IMR-90 (cell line): ENCODE results near the gene CARS2. TPM values are rescaled to one million over a fixed set of nuclear protein-coding genes. Genes with fewer than 3 reads are reported as not detected.

ENCODE experiments used
- ATAC-seq: fragments of 200-7000 bp; cut with Tn5 transposase; 2 replicates; pipeline ENCODE4 v1.9.1; 2020; ENCODE audit warnings: low read depth, mild to moderate bottlenecking, moderate library complexity
- BruUV-seq: library from RNA; stranded (reverse); fragments of 400-500 nt; replicated peaks from 2 replicates; lab custom pipeline; 2021; lab: Mats Ljungman, UMichigan
- CTCF ChIA-PET: fragments of 300-600 bp; formaldehyde crosslinking; extraction: SDS; loops from one replicate; lab custom pipeline; 2021; ENCODE audit warnings: antibody characterized with exemption; lab: Yijun Ruan, JAX
- POLR2A ChIA-PET: fragments of 300-600 bp; sonication (Branson Sonifier 250); formaldehyde crosslinking; loops from one replicate; lab custom pipeline; 2022; ENCODE audit warnings: antibody characterized with exemption; ENCODE audit not compliant: unreplicated experiment; lab: Charles Lee
- DNase-seq: peaks from one replicate; pipeline ENCODE4 v3.0.0; 2013
- H2AFZ ChIP-seq: replicated peaks from 2 replicates; pipeline ENCODE3; 2013; ENCODE audit warnings: low read length, mild to moderate bottlenecking; ENCODE audit not compliant: poor library complexity
- H2AK5ac ChIP-seq: 2 replicates; pipeline ENCODE4 v1.6.1; 2013; ENCODE audit warnings: low read depth, low read length, inconsistent platforms
- H2AK9ac ChIP-seq: replicated peaks from 2 replicates; pipeline ENCODE3; 2013; ENCODE audit warnings: mild to moderate bottlenecking, low read depth, low read length, moderate library complexity; ENCODE audit not compliant: poor library complexity
- H2BK120ac ChIP-seq: 2 replicates; pipeline ENCODE4 v1.6.1; 2013; ENCODE audit warnings: low read depth, low read length, inconsistent platforms
- H2BK15ac ChIP-seq: 3 replicates; pipeline ENCODE4 v1.6.1; 2013; ENCODE audit warnings: low read depth, low read length, inconsistent platforms
- H2BK20ac ChIP-seq: 2 replicates; pipeline ENCODE4 v1.6.1; 2013; ENCODE audit warnings: low read depth, mild to moderate bottlenecking, inconsistent platforms, low read length, moderate library complexity
- H2BK5ac ChIP-seq: 2 replicates; pipeline ENCODE4 v1.6.1; 2013; ENCODE audit warnings: mild to moderate bottlenecking, low read depth, low read length, inconsistent platforms; ENCODE audit not compliant: poor library complexity, severe bottlenecking
- H3K14ac ChIP-seq: replicated peaks from 2 replicates; pipeline ENCODE4 v1.6.1; 2013; ENCODE audit warnings: low read depth, low read length, inconsistent platforms
- H3K18ac ChIP-seq: 2 replicates; pipeline ENCODE4 v1.6.1; 2013; ENCODE audit warnings: low read depth, low read length, control low read depth
- H3K23ac ChIP-seq: 2 replicates; pipeline ENCODE4 v1.6.1; 2013; ENCODE audit warnings: low read depth, low read length, inconsistent platforms
- H3K27ac ChIP-seq: 2 replicates; pipeline ENCODE4 v1.5.1; 2013; ENCODE audit warnings: mild to moderate bottlenecking, control low read depth, low read length; ENCODE audit not compliant: insufficient read depth
- H3K27me3 ChIP-seq: 2 replicates; pipeline ENCODE4 v1.6.1; 2013; ENCODE audit warnings: low read length; ENCODE audit not compliant: control insufficient read depth, insufficient read depth
- H3K36me3 ChIP-seq: 2 replicates; pipeline ENCODE4 v1.6.1; 2013; ENCODE audit warnings: low read length, mixed read lengths; ENCODE audit not compliant: control insufficient read depth, insufficient read depth
- H3K4ac ChIP-seq: 2 replicates; pipeline ENCODE4 v1.6.1; 2013; ENCODE audit warnings: low read depth, low read length, inconsistent platforms
- H3K4me1 ChIP-seq: 2 replicates; pipeline ENCODE4 v1.6.1; 2013; ENCODE audit warnings: low read length, mixed read lengths; ENCODE audit not compliant: control insufficient read depth, insufficient read depth
- H3K4me2 ChIP-seq: 2 replicates; pipeline ENCODE4 v1.6.1; 2013; ENCODE audit warnings: low read depth, mild to moderate bottlenecking, control low read depth, low read length, moderate library complexity
- H3K4me3 ChIP-seq: 2 replicates; pipeline ENCODE4 v1.5.1; 2013; ENCODE audit warnings: low read depth, mild to moderate bottlenecking, control low read depth, low read length, moderate library complexity; ENCODE audit not compliant: insufficient read depth
- H3K56ac ChIP-seq: 2 replicates; pipeline ENCODE4 v1.6.1; 2013; ENCODE audit warnings: low read length, inconsistent platforms; ENCODE audit not compliant: insufficient read depth; ENCODE audit errors: extremely low read depth
- H3K79me1 ChIP-seq, 2 experiments: 2 replicates each; pipeline ENCODE4 v1.6.1; 2013; ENCODE audit warnings: low read length in 2 of 2, inconsistent platforms in 1 of 2, low read depth in 1 of 2
- H3K9ac ChIP-seq: 2 replicates; pipeline ENCODE4 v1.6.1; 2013; ENCODE audit warnings: low read depth, low read length, control low read depth
- H3K9me1 ChIP-seq: 2 replicates; pipeline ENCODE4 v1.6.1; 2013; ENCODE audit warnings: low read length, inconsistent platforms; ENCODE audit not compliant: insufficient read depth
- H3K9me3 ChIP-seq: 2 replicates; pipeline ENCODE4 v1.6.1; 2013; ENCODE audit warnings: low read length; ENCODE audit not compliant: control insufficient read depth, insufficient read depth
- H4K20me1 ChIP-seq: 2 replicates; pipeline ENCODE4 v1.6.1; 2013; ENCODE audit warnings: low read length, inconsistent platforms; ENCODE audit not compliant: insufficient read depth
- H4K5ac ChIP-seq: 2 replicates; pipeline ENCODE4 v1.6.1; 2013; ENCODE audit warnings: mild to moderate bottlenecking, low read depth, low read length, control low read depth
- H4K8ac ChIP-seq, 2 experiments: 2 replicates each; pipeline ENCODE4 v1.6.1; 2013; ENCODE audit warnings: low read depth in 2 of 2, low read length in 2 of 2, control low read depth in 1 of 2, inconsistent platforms in 1 of 2
- H4K91ac ChIP-seq: 2 replicates; pipeline ENCODE4 v1.6.1; 2013; ENCODE audit warnings: low read depth, low read length, inconsistent platforms; ENCODE audit not compliant: insufficient read depth
- RCOR1 ChIP-seq: IDR thresholded peaks from 2 replicates; pipeline ENCODE4 v1.6.1; 2012; ENCODE audit warnings: mild to moderate bottlenecking, low read length, improper control_type of control experiment; ENCODE audit not compliant: insufficient replicate concordance
- WGBS, 2 experiments: methylation state at CpG; one replicate each; pipeline versions ENCODE4 v1.1.5 to v1.1.7; 2013; ENCODE audit warnings: missing lambda C conversion rate in 2 of 2; ENCODE audit not compliant: insufficient read length in 1 of 2; ENCODE audit errors: extremely low coverage in 2 of 2; 5-methylcytosine and 5-hydroxymethylcytosine counted together
- dilution Hi-C: fragments of 300-500 bp; cut with HindIII; formaldehyde crosslinking; loops from one replicate; pipeline ENCODE4 v1.14.3; 2018; ENCODE audit warnings: low sequenced_read_pairs; ENCODE audit not compliant: unreplicated experiment
- in situ Hi-C: fragments of 300-500 bp; cut with MboI; formaldehyde crosslinking; loops from 3 replicates; pipeline ENCODE4 v1.14.3; 2019; ENCODE audit warnings: low sequenced_read_pairs, inconsistent platforms, mixed read lengths
- intact Hi-C: fragments of 100-400 bp; cut with micrococcal nuclease; formaldehyde crosslinking; loops from 2 replicates; pipeline ENCODE4 v1.10.0; 2022
- polyA plus RNA-seq, 3 experiments: library from polyadenylated mRNA; depleted of rRNA; stranded (reverse); fragments of >200 nt; gene quantifications; 2 replicates each; pipeline ENCODE4 v1.2.3, GENCODE V29; 2012; ENCODE audit warnings: low replicate concordance in 1 of 3
- total RNA-seq: library from RNA; depleted of rRNA; stranded (reverse); fragments of >200 nt; gene quantifications from 2 replicates; pipeline ENCODE4 v1.2.3, GENCODE V29; 2012

CARS2 gene
- total and polyA plus RNA-seq, 2 of the 4 experiments (the other 2 are of a cell fraction), result 76.2 to 76.4 TPM

DNA sequence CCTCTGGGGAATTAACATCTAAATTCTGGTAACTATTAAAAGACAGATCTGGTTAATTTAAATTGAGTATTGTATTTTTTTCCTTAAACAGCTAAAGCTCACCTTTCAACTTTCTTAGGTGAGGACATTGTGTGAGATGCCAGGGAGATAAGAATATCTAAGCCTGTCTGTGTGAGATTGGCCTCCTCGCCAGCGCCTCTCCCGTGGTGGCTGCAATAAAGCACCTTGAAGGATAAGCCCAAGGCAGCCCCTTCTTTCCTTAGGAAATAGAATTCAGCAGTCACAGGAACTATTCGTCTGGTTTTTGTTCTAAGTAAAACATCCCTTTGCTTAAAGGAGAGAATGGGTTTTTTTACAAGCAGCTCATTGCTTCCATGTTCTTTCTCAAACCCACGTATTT lies 66.0 kb downstream of the CARS2 start:
- H3K23ac ChIP-seq, result no peak overlapping the region
- H3K4me2 ChIP-seq, result no peak overlapping the region
- dilution Hi-C loops (no loop called here), intact Hi-C loops (no loop called here), in situ Hi-C loops (no loop called here)
- H2AK5ac ChIP-seq, result no peak overlapping the region
- no peak overlapping the region for H2BK20ac ChIP-seq
- H3K9me3 ChIP-seq, result no peaks in the 10 kb centered on the region
- no peak overlapping the region for H2AFZ ChIP-seq
- H3K79me1 ChIP-seq, result peaks cover 8 to 43% of the 10 kb centered on the region in 2 experiments
- H4K5ac ChIP-seq, result no peak overlapping the region
- ChIA-PET CTCF (interaction anchor here (0.6 kb wide), 1 partner anchor 1410 kb away, joined by 4 read pairs; no protein-coding TSS in a partner anchor), POLR2A (no interaction called here)
- no peak overlapping the region for H4K91ac ChIP-seq
- H2AK9ac ChIP-seq, result no peak overlapping the region
- H3K4ac ChIP-seq, result no peak overlapping the region
- DNase-seq (no peak), ATAC-seq (no peak)
- H3K9me1 ChIP-seq, result peaks cover 13% of the 10 kb centered on the region
- no peak overlapping the region for H3K56ac ChIP-seq
- H3K4me3 ChIP-seq, result no peak overlapping the region
- H2BK120ac ChIP-seq, result no peak overlapping the region
- peaks cover 5% of the 10 kb centered on the region; the same call in 1 of the 2 replicates for H3K4me1 ChIP-seq
- H3K18ac ChIP-seq, result no peak overlapping the region
- BruUV-seq, result no TSS peak
- WGBS, 2 experiments, result no CpG with 5 or more reads among the region's 5 CpGs
- no peak overlapping the region for H4K8ac ChIP-seq
- H3K9ac ChIP-seq, result no peak overlapping the region
- no peak overlapping the region for H3K14ac ChIP-seq
- TF ChIP-seq RCOR1, result no peak
- peaks cover 83% of the 10 kb centered on the region for H3K36me3 ChIP-seq
- no peak overlapping the region for H2BK5ac ChIP-seq
- no peak overlapping the region for H2BK15ac ChIP-seq
- no peaks in the 10 kb centered on the region for H3K27me3 ChIP-seq
- peaks cover 36% of the 10 kb centered on the region for H4K20me1 ChIP-seq
- H3K27ac ChIP-seq, result no peak overlapping the region
